ENCODE results near the gene RFC3. TPM values are rescaled to one million over a fixed set of nuclear protein-coding genes. Genes with fewer than 3 reads are reported as not detected.

RFC3 gene, protein sequence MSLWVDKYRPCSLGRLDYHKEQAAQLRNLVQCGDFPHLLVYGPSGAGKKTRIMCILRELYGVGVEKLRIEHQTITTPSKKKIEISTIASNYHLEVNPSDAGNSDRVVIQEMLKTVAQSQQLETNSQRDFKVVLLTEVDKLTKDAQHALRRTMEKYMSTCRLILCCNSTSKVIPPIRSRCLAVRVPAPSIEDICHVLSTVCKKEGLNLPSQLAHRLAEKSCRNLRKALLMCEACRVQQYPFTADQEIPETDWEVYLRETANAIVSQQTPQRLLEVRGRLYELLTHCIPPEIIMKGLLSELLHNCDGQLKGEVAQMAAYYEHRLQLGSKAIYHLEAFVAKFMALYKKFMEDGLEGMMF
- 8.7 TPM for polyA plus RNA-seq (2012; ENCODE audit: insufficient read length, low read depth)

DNA sequence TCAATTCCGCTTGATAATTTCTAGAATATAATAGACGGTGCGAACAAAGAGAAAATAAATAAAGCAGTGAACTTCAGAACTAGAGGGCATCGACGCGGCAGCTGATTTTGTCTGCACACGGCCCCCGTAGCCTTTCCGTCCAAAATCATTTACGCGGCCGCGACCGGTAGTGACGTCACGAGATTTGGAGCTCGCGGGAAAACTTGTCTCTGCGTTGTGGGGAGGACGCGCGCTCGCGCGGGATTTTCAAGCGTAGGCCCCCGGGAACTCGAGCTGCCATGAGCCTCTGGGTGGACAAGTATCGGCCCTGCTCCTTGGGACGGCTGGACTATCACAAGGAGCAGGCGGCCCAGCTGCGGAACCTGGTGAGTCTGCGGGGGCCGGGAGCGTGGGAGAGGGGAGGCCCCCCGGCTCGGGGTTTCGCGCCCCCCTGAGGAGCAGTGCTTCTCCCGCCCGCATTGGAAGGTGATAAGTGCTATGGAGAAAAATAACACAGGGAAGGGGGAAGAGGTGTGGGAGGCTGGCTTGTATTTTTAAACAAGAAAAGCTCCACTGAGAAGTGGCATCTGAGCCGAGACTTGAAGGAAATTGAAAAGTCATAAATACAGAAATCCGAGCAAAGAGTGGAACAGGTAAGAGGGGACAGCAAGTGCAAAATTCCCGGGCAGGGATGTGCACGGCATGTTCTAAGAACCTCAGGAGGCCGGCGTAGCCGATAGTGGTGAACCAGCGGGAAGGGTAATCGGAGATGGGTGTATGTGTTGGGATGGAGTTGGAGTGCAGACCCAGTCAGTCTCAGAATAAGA, at the start of gene RFC3:
RFC3 (plus strand) TSS at position 249 of the 806 bp plus-strand sequence; CDS start at position 279, 30 bp downstream.
- TF ChIP-seq REST (IDR thresholded peaks at IDR 0.05; ENCODE audit: insufficient read depth in 1 of 2, low read depth in 2 of 2, low read length in 2 of 2), result 0 out of 4 replicates have a peak, but pooled peaks of 1 of the 2 experiments have one; percentile 6
- TF ChIP-seq POLR2AphosphoS5 (IDR thresholded peaks at IDR 0.05; ENCODE audit: low read depth, low read length), result no peak; the same call in 1 of the 2 replicates
- peak; percentile 31; the same call in 1 of the 2 replicates for TF ChIP-seq TAF1 (IDR thresholded peaks at IDR 0.05; ENCODE audit: borderline replicate concordance, insufficient read depth, low read length)
- TF ChIP-seq FOXP2 (optimal IDR thresholded peaks at IDR 0.05; ENCODE audit: borderline replicate concordance, extremely low read depth, extremely low read length, insufficient read depth), result no peak
- TF ChIP-seq SIN3A (IDR thresholded peaks at IDR 0.05; ENCODE audit: borderline replicate concordance, insufficient read depth, low read length), result peak; percentile 94

GRCh38 chr13:33771296-33771695, 46.7 kb upstream of the RFC3 start:
- TF ChIP-seq REST (IDR thresholded peaks at IDR 0.05; ENCODE audit: insufficient read depth in 1 of 2, low read depth in 2 of 2, low read length in 2 of 2) (no peak), TAF1 (IDR thresholded peaks at IDR 0.05; ENCODE audit: borderline replicate concordance, insufficient read depth, low read length) (no peak), SIN3A (IDR thresholded peaks at IDR 0.05; ENCODE audit: borderline replicate concordance, insufficient read depth, low read length) (no peak), POLR2AphosphoS5 (IDR thresholded peaks at IDR 0.05; ENCODE audit: low read depth, low read length) (no peak), FOXP2 (optimal IDR thresholded peaks at IDR 0.05; ENCODE audit: borderline replicate concordance, extremely low read depth, extremely low read length, insufficient read depth) (no peak)

- TF ChIP-seq POLR2AphosphoS5 (IDR thresholded peaks at IDR 0.05; ENCODE audit: low read depth, low read length) (no peak), FOXP2 (optimal IDR thresholded peaks at IDR 0.05; ENCODE audit: borderline replicate concordance, extremely low read depth, extremely low read length, insufficient read depth) (no peak), REST (IDR thresholded peaks at IDR 0.05; ENCODE audit: insufficient read depth in 1 of 2, low read depth in 2 of 2, low read length in 2 of 2) (no peak), SIN3A (IDR thresholded peaks at IDR 0.05; ENCODE audit: borderline replicate concordance, insufficient read depth, low read length) (no peak), TAF1 (IDR thresholded peaks at IDR 0.05; ENCODE audit: borderline replicate concordance, insufficient read depth, low read length) (no peak)
Measured at GRCh38 chr13:33773790-33774462, 44.0 kb upstream of the RFC3 start.

GRCh38 chr13:33775339-33776108, 42.4 kb upstream of the RFC3 start:
- no peak for TF ChIP-seq POLR2AphosphoS5 (IDR thresholded peaks at IDR 0.05; ENCODE audit: low read depth, low read length)
